Jurkat, Clone E6-1 (cell line): ENCODE measurements around the gene FOXA3.
"Not testable (repeated sequence)": the region's sequence is repeated elsewhere in the genome, so short reads cannot be mapped to it uniquely, and the experiment has no call there.

Experiments
- DNase-seq: peaks from one replicate; pipeline ENCODE4 v3.0.0-alpha.2; 2011; ENCODE audit warnings: low read depth, low spot score
- H3K4me3 ChIP-seq: 2 replicates; pipeline ENCODE4 v1.5.1; 2011; ENCODE audit warnings: mild to moderate bottlenecking, low read length, control low read depth, moderate library complexity

Gene FOXA3

GRCh38 chr19:45884682-45885555 is 20.8 kb downstream of the FOXA3 start:
- no peak for DNase-seq
- H3K4me3 ChIP-seq: peak overlapping the region; percentile 81

- peak within 1 kb of the TSS; percentile 81 for H3K4me3 ChIP-seq
- DNase-seq: peak; percentile 84
Measured at GRCh38 chr19:45885556-45886426, 21.7 kb downstream of the FOXA3 start, which contains the start of gene IRF2BP1. Gene IRF2BP1, minus strand, starts transcription at chr19:45886141. Its CDS starts 367 bp downstream, at chr19:45885774.

- DNase-seq: peak; percentile 93
- H3K4me3 ChIP-seq: peak overlapping the region; percentile 81
Measured at GRCh38 chr19:45886427-45887199, 22.5 kb downstream of the FOXA3 start.

- H3K4me3 ChIP-seq: peak overlapping the region; percentile 81
- DNase-seq: no peak
Measured at GRCh38 chr19:45887200-45887710, 23.1 kb downstream of the FOXA3 start.

GRCh38 chr19:45889210-45889885 is 25.2 kb downstream of the FOXA3 start:
- DNase-seq: no peak
- no peak overlapping the region for H3K4me3 ChIP-seq

- no peak for DNase-seq
Measured at GRCh38 chr19:45890877-45891276, 26.8 kb downstream of the FOXA3 start.

GRCh38 chr19:45895519-45895972 is 31.4 kb downstream of the FOXA3 start:
- no peak overlapping the region for H3K4me3 ChIP-seq
- no peak for DNase-seq

More at GRCh38 chr19:45890877-45891276, 26.8 kb downstream of the FOXA3 start:
- no peak overlapping the region for H3K4me3 ChIP-seq

- not testable (repeated sequence) for H3K4me3 ChIP-seq, DNase-seq
Measured at GRCh38 chr19:45895983-45896599, 32.0 kb downstream of the FOXA3 start.

- H3K4me3 ChIP-seq: no peak overlapping the region
- no peak for DNase-seq
Measured at GRCh38 chr19:45897261-45897812, 33.2 kb downstream of the FOXA3 start.

GRCh38 chr19:45899253-45899652 is 35.1 kb downstream of the FOXA3 start:
- no peak for DNase-seq
- no peak overlapping the region for H3K4me3 ChIP-seq

GRCh38 chr19:45899919-45900589 is 35.9 kb downstream of the FOXA3 start:
- DNase-seq: no peak
- H3K4me3 ChIP-seq: no peak overlapping the region

- no peak for DNase-seq
- H3K4me3 ChIP-seq: peak overlapping the region; percentile 90
Measured at GRCh38 chr19:45900738-45901431, 36.8 kb downstream of the FOXA3 start.

- DNase-seq: no peak
- peak overlapping the region; percentile 90 for H3K4me3 ChIP-seq
Measured at GRCh38 chr19:45901432-45901911, 37.3 kb downstream of the FOXA3 start.

GRCh38 chr19:45901912-45902650 is 38.0 kb downstream of the FOXA3 start, which contains the start of gene MYPOP:
Gene MYPOP, minus strand, starts transcription at chr19:45902613. Its CDS starts 840 bp downstream, at chr19:45901773.
- H3K4me3 ChIP-seq: peak within 1 kb of the TSS; percentile 90
- no peak for DNase-seq
